K562 (cell line): ENCODE results near the gene PDE8B. TPM values are rescaled to one million over a fixed set of nuclear protein-coding genes. Genes with fewer than 3 reads are reported as not detected.

Experiments
- ATAC-seq: fragments of 200-7000 bp; cut with Tn5 transposase; 3 replicates; pipeline ENCODE4 v1.9.1; 2020; ENCODE audit warnings: moderate library complexity
- BruUV-seq: library from RNA; stranded (reverse); fragments of 400-500 nt; replicated peaks from 2 replicates; lab custom pipeline; 2021; lab: Mats Ljungman, UMichigan
- CTCF ChIA-PET: fragments of 300-600 bp; formaldehyde crosslinking; extraction: SDS; loops from one replicate; lab custom pipeline; 2021; ENCODE audit warnings: low intra/inter-chr PET ratio; lab: Yijun Ruan, JAX
- POLR2A ChIA-PET: fragments of 300-600, 350-650 bp; sonication (Branson Sonifier 250); formaldehyde crosslinking; extraction: SDS; loops from one replicate; lab custom pipeline; 2021; ENCODE audit warnings: antibody characterized with exemption, inconsistent platforms; lab: Yijun Ruan, JAX
- DNase-seq, 4 experiments: peaks; one replicate each; pipeline versions ENCODE4 v3.0.0 to v3.0.0-alpha.2; 2011 to 2018; ENCODE audit warnings: low spot score in 3 of 4, mixed read lengths in 3 of 4; ENCODE audit errors: extremely low read depth in 1 of 4
- FAIRE-seq: peaks from 2 replicates; lab custom pipeline; 2011; peaks lifted over from hg19 to GRCh38; lab: Jason Lieb, UNC
- H2AFZ ChIP-seq: 2 replicates; pipeline ENCODE4 v1.6.0; 2011; ENCODE audit warnings: low read depth, low read length, control low read depth, inconsistent platforms
- H3K27ac ChIP-seq: fragments of 200-600 bp; 3 replicates; pipeline ENCODE4 v1.8.0; 2011; ENCODE audit warnings: low read depth, mild to moderate bottlenecking, control low read depth, inconsistent platforms, low read length, moderate library complexity, mixed read lengths; ENCODE audit errors: extremely low read depth
- H3K27me3 ChIP-seq, 2 experiments: fragments of 300-600 bp in 1 of 2; 2 replicates in 1 of 2; 3 replicates in 1 of 2; pipeline versions ENCODE4 v1.6.0 to v1.8.0; 2011; ENCODE audit warnings: inconsistent platforms in 2 of 2, low read length in 2 of 2, mild to moderate bottlenecking in 1 of 2, mixed read lengths in 1 of 2, moderate library complexity in 1 of 2; ENCODE audit not compliant: control insufficient read depth in 2 of 2, insufficient read depth in 2 of 2
- H3K36me3 ChIP-seq: fragments of 300-600 bp; 3 replicates; pipeline ENCODE4 v1.8.0; 2011; ENCODE audit warnings: mild to moderate bottlenecking, low read length, inconsistent platforms; ENCODE audit not compliant: control insufficient read depth, insufficient read depth
- H3K4me1 ChIP-seq, 2 experiments: fragments of 200-600 bp in 1 of 2; replicated peaks in 1 of 2; 2 replicates in 1 of 2; 3 replicates in 1 of 2; pipeline versions ENCODE4 v1.5.1 to v1.8.0; 2011; ENCODE audit warnings: inconsistent platforms in 2 of 2, low read length in 2 of 2, mild to moderate bottlenecking in 1 of 2, mixed read lengths in 1 of 2, moderate library complexity in 1 of 2; ENCODE audit not compliant: control insufficient read depth in 2 of 2, insufficient read depth in 2 of 2
- H3K4me2 ChIP-seq: 2 replicates; pipeline ENCODE4 v1.6.1; 2011; ENCODE audit warnings: low read length, control low read depth, inconsistent platforms, mixed read lengths; ENCODE audit not compliant: insufficient read depth
- H3K4me3 ChIP-seq: fragments of 200-600 bp; sonication (generic), shearing (Covaris generic); 2 replicates; pipeline ENCODE4 v1.5.1; 2016; ENCODE audit warnings: control low read depth, inconsistent platforms
- H3K79me2 ChIP-seq: fragments of 200-600 bp; 3 replicates; pipeline ENCODE4 v1.8.0; 2011; ENCODE audit warnings: low read length, inconsistent platforms; ENCODE audit not compliant: control insufficient read depth, insufficient read depth
- H3K9ac ChIP-seq, 2 experiments: 2 replicates each; pipeline versions ENCODE4 v1.6.0 to v1.6.1; 2011; ENCODE audit warnings: low read depth in 2 of 2, low read length in 2 of 2, control low read depth in 1 of 2, inconsistent platforms in 1 of 2, mild to moderate bottlenecking in 1 of 2, mixed read lengths in 1 of 2; ENCODE audit not compliant: insufficient read depth in 1 of 2
- H3K9me1 ChIP-seq: one replicate; pipeline ENCODE4 v1.6.0; 2011; ENCODE audit warnings: inconsistent platforms, mild to moderate bottlenecking, low read length, moderate library complexity; ENCODE audit not compliant: control insufficient read depth, insufficient read depth
- H3K9me3 ChIP-seq: replicated peaks from 2 replicates; pipeline ENCODE4 v1.5.1; 2011; ENCODE audit warnings: low read depth, low read length, inconsistent platforms; ENCODE audit not compliant: control insufficient read depth, insufficient read depth
- H4K20me1 ChIP-seq: replicated peaks from 2 replicates; pipeline ENCODE4 v1.6.1; 2011; ENCODE audit warnings: low read length, inconsistent platforms, mixed read lengths; ENCODE audit not compliant: control insufficient read depth, insufficient read depth
- KHSRP ChIP-seq: fragments of 450-650 bp; IDR thresholded peaks from 2 replicates; pipeline ENCODE4 v1.6.1; 2017
- MEF2A ChIP-seq: IDR thresholded peaks from 2 replicates; pipeline ENCODE4 v1.6.1; 2011; ENCODE audit warnings: low read depth, mild to moderate bottlenecking, low read length, moderate library complexity; ENCODE audit not compliant: control insufficient read depth
- MXI1 ChIP-seq: IDR thresholded peaks from 2 replicates; pipeline ENCODE4 v1.6.1; 2011; ENCODE audit warnings: low read depth, mild to moderate bottlenecking, improper control_type of control experiment, low read length
- WGBS: fragments of 100-300 bp; shearing (Covaris generic); methylation state at CpG from one replicate; pipeline ENCODE4 v1.1.6; 2016; ENCODE audit warnings: low coverage, mixed read lengths; ENCODE audit not compliant: insufficient coverage; ENCODE audit errors: missing lambda C conversion rate; 5-methylcytosine and 5-hydroxymethylcytosine counted together
- in situ Hi-C: fragments of 300-500 bp; cut with MboI; formaldehyde crosslinking; loops from 4 replicates; pipeline ENCODE4 v1.15.0; 2018; ENCODE audit warnings: inconsistent platforms, mixed read lengths
- intact Hi-C: fragments of 100-400 bp; cut with micrococcal nuclease; formaldehyde crosslinking; loops from 2 replicates; pipeline ENCODE4 v1.14.2; 2022
- polyA plus RNA-seq, 8 experiments: library from polyadenylated mRNA; depleted of rRNA in 4 of 8; stranded (reverse) in 5 of 8; unstranded in 3 of 8; fragments of >200 nt; fragmentation: Nextera tagmentation in 2 of 8; fragmentation: Illumina TruSeq in 1 of 8; extraction: Ambion mirVana in 2 of 8; extraction: Trizol in 1 of 8; gene quantifications; 2 replicates each; pipeline versions ENCODE4 v1.2.1 to v1.2.3, GENCODE V29; 2011 to 2014; ENCODE audit warnings: inconsistent platforms in 1 of 8, missing spikeins in 1 of 8
- total RNA-seq, 7 experiments: library from RNA; depleted of rRNA in 6 of 7; stranded (reverse); fragments of >200 nt in 6 of 7; fragmentation: Illumina TruSeq in 2 of 7; extraction: Trizol in 2 of 7; gene quantifications; 2 replicates each; pipeline versions ENCODE4 v1.2.1 to v1.2.3, GENCODE V29; 2011 to 2021; ENCODE audit warnings: low replicate concordance in 1 of 7
- TF ChIP-seq, protein P1 (sequence below): fragments of 450-650 bp; IDR thresholded peaks from 2 replicates; pipeline ENCODE4 v1.7.0; 2016; ENCODE audit warnings: borderline replicate concordance
- TF ChIP-seq, protein P2 (sequence below), 2 experiments: fragments of 450-650 bp in 1 of 2; IDR thresholded peaks; 2 replicates each; pipeline ENCODE4 v1.6.1; 2011 to 2017; ENCODE audit warnings: low read depth in 2 of 2, antibody characterized with exemption in 1 of 2, borderline replicate concordance in 1 of 2, low read length in 1 of 2, mild to moderate bottlenecking in 1 of 2, mixed read lengths in 1 of 2; ENCODE audit not compliant: control insufficient read depth in 1 of 2

PDE8B gene
- total and polyA plus RNA-seq, 9 of the 15 experiments (the other 6 are each of a cell fraction or from before 2014, with no cell fraction given): 0.15 to 0.28 TPM; not detected in 7

DNA sequence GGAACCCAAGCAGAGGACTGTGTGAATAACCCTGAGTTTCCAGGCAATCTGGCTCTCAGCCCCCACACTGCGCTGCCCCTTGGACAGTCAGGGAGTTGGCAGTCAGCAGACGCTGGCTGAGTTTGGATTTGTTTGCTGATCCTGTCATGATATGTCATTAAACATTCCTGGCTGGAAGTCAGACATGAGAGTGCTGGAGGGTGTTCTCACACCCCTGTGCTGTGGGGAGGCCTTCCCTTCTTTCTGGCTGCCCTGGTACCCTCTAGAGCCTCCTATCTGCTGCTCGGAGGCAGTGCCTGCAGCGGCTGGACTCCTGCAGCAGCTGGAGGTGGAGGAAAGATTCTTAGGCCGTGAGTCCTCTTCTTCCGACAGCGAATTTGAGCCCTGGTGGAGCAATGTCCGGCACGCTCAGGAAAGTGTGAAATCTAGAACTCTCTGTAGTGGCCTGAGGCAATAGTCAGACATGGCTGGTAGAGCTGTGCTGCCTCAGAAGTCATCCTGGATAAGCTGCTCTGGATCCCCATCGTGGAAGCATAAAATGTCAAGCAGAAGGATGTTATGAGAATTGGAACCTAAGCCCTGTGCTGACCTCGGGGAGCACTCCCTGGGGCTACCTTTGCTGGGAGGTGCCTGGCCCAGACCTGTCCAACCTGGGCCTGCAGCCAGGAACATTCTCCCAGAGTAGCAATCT, 72.0 kb downstream of the PDE8B start:
- Histone ChIP-seq H3K9me1 (no peaks in the 10 kb centered on the region), H3K9ac (no peak overlapping the region), H3K9me3 (no peaks in the 10 kb centered on the region), H3K79me2 (no peaks in the 10 kb centered on the region), H4K20me1 (no peaks in the 10 kb centered on the region; the same call in 1 of the 2 replicates), H3K4me3 (no peak overlapping the region), H3K27ac (no peak overlapping the region), H3K4me2 (no peak overlapping the region), H3K27me3 (peaks cover 16 to 34% of the 10 kb centered on the region in 2 experiments), H3K4me1 (no peaks in the 10 kb centered on the region), H3K36me3 (no peaks in the 10 kb centered on the region), H2AFZ (no peak overlapping the region)
- intact Hi-C loops: no loop called here
- no peak for TF ChIP-seq MXI1
- no peak for TF ChIP-seq KHSRP
- TF ChIP-seq, protein P1, sequence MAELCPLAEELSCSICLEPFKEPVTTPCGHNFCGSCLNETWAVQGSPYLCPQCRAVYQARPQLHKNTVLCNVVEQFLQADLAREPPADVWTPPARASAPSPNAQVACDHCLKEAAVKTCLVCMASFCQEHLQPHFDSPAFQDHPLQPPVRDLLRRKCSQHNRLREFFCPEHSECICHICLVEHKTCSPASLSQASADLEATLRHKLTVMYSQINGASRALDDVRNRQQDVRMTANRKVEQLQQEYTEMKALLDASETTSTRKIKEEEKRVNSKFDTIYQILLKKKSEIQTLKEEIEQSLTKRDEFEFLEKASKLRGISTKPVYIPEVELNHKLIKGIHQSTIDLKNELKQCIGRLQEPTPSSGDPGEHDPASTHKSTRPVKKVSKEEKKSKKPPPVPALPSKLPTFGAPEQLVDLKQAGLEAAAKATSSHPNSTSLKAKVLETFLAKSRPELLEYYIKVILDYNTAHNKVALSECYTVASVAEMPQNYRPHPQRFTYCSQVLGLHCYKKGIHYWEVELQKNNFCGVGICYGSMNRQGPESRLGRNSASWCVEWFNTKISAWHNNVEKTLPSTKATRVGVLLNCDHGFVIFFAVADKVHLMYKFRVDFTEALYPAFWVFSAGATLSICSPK: no peak
- TF ChIP-seq, protein P2, sequence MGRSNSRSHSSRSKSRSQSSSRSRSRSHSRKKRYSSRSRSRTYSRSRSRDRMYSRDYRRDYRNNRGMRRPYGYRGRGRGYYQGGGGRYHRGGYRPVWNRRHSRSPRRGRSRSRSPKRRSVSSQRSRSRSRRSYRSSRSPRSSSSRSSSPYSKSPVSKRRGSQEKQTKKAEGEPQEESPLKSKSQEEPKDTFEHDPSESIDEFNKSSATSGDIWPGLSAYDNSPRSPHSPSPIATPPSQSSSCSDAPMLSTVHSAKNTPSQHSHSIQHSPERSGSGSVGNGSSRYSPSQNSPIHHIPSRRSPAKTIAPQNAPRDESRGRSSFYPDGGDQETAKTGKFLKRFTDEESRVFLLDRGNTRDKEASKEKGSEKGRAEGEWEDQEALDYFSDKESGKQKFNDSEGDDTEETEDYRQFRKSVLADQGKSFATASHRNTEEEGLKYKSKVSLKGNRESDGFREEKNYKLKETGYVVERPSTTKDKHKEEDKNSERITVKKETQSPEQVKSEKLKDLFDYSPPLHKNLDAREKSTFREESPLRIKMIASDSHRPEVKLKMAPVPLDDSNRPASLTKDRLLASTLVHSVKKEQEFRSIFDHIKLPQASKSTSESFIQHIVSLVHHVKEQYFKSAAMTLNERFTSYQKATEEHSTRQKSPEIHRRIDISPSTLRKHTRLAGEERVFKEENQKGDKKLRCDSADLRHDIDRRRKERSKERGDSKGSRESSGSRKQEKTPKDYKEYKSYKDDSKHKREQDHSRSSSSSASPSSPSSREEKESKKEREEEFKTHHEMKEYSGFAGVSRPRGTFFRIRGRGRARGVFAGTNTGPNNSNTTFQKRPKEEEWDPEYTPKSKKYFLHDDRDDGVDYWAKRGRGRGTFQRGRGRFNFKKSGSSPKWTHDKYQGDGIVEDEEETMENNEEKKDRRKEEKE (IDR thresholded peaks at IDR 0.05; ENCODE audit: borderline replicate concordance in 1 of 2, control insufficient read depth in 1 of 2, low read depth in 2 of 2, low read length in 1 of 2): no peak
- no peak for TF ChIP-seq MEF2A
- ChIA-PET POLR2A (no interaction called here), CTCF (no interaction called here)
- BruUV-seq: no TSS peak
- FAIRE-seq (no peak), DNase-seq (no peak), ATAC-seq (no peak; the same call in 2 of the 3 replicates)
- in situ Hi-C loops: no loop called here
- WGBS: 0% methylated on average over 10 of the region's 11 CpGs
